Measurements from ENCODE around the gene ANKRD1.

DNA sequence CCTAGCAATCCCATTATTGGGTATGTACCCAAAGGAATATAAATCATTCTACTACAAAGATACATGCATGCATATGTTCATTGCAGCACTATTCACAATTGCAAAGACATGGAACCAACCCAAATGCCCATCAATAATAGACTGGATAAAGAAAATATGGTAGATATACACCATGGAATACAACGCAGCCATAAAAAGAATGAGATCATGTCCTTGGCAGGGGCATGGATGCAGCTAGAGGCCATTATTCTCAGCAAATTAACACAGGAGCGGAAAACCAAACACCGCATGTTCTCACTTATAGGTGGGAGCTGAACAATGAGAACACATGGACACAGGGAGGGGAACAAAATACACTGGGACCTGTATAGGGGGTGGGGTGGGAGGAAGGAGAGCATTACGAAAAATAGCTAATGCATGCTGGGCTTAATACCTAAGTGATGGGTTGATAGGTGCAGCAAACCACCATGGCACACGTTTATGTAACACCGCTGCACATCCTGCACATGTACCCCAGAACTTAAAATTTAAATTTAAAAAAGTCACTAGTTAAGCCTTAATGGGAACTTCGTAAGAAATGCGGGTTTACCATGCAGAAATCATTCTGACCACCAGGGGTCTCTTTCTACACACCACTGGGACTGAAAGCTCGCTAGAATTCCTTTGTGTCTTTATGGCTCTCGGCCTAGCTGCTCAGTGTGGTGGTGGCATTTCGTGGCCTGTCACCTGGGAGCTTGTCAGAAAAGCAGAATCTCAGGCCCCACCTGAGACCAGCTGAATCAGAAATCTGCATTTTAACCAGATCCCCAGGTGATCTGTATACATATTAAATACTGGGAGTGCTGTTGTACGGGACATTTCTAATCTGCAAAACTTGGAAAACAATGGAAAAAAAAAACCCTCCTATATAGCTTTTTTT is 9.5 kb downstream of the ANKRD1 start:
- no peak for TF ChIP-seq ZNF384 (IDR thresholded peaks at IDR 0.05)
- TF ChIP-seq HDGF (IDR thresholded peaks at IDR 0.05; ENCODE audit: borderline replicate concordance), result no peak
- no peak for TF ChIP-seq SUZ12 (IDR thresholded peaks at IDR 0.05)
- no peak for TF ChIP-seq BHLHE40 (IDR thresholded peaks at IDR 0.05; ENCODE audit: borderline replicate concordance)
- TF ChIP-seq, protein P1, sequence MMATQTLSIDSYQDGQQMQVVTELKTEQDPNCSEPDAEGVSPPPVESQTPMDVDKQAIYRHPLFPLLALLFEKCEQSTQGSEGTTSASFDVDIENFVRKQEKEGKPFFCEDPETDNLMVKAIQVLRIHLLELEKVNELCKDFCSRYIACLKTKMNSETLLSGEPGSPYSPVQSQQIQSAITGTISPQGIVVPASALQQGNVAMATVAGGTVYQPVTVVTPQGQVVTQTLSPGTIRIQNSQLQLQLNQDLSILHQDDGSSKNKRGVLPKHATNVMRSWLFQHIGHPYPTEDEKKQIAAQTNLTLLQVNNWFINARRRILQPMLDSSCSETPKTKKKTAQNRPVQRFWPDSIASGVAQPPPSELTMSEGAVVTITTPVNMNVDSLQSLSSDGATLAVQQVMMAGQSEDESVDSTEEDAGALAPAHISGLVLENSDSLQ (IDR thresholded peaks at IDR 0.05), result no peak
- no peak for TF ChIP-seq SP1 (IDR thresholded peaks at IDR 0.05)
- no peak for TF ChIP-seq L3MBTL2 (conservative IDR thresholded peaks at IDR 0.05)
- TF ChIP-seq TARDBP (IDR thresholded peaks at IDR 0.05), result no peak
- TF ChIP-seq NFRKB (IDR thresholded peaks at IDR 0.05), result no peak
- TF ChIP-seq CTBP1 (IDR thresholded peaks at IDR 0.05; ENCODE audit: borderline replicate concordance), result no peak

Measured in HEK293T (cell line).